Karpas-422 (cell line): ENCODE results near the gene CCNY. TPM values are rescaled to one million over a fixed set of nuclear protein-coding genes. Genes with fewer than 3 reads are reported as not detected.

Source experiments
- DNase-seq: peaks from one replicate; pipeline ENCODE4 v3.0.0-alpha.2; 2015
- H2AFZ ChIP-seq: fragments of 200-600 bp; sonication (generic); 2 replicates; pipeline ENCODE4 v1.6.1; 2014; ENCODE audit warnings: antibody characterized with exemption, low read length, mixed read lengths
- H3K27ac ChIP-seq: fragments of 200-600 bp; sonication (generic); 2 replicates; pipeline ENCODE4 v1.5.1; 2014; ENCODE audit warnings: mild to moderate bottlenecking, low read length, moderate library complexity
- H3K27me3 ChIP-seq: fragments of 200-600 bp; sonication (generic); 2 replicates; pipeline ENCODE4 v1.6.1; 2014; ENCODE audit warnings: low read length, mixed read lengths
- H3K36me3 ChIP-seq: fragments of 200-600 bp; sonication (generic); 2 replicates; pipeline ENCODE4 v1.6.1; 2014; ENCODE audit warnings: low read length, mixed read lengths; ENCODE audit not compliant: insufficient read depth
- H3K4me1 ChIP-seq: fragments of 200-600 bp; sonication (generic); 2 replicates; pipeline ENCODE4 v1.6.1; 2014; ENCODE audit warnings: mild to moderate bottlenecking, low read length, mixed read lengths
- H3K4me2 ChIP-seq: fragments of 200-600 bp; sonication (generic); 2 replicates; pipeline ENCODE4 v1.6.1; 2014; ENCODE audit warnings: low read length, low read depth, mild to moderate bottlenecking; ENCODE audit not compliant: poor library complexity, severe bottlenecking
- H3K4me3 ChIP-seq: fragments of 200-600 bp; sonication (generic); 2 replicates; pipeline ENCODE4 v1.5.1; 2014; ENCODE audit warnings: mild to moderate bottlenecking, antibody characterized with exemption, low read length, mixed read lengths
- H3K79me2 ChIP-seq: fragments of 200-600 bp; sonication (generic); 2 replicates; pipeline ENCODE4 v1.6.1; 2014; ENCODE audit warnings: mild to moderate bottlenecking, low read length, mixed read lengths
- H3K9ac ChIP-seq: fragments of 200-600 bp; sonication (generic); 2 replicates; pipeline ENCODE4 v1.6.0; 2014; ENCODE audit warnings: low read length
- H3K9me2 ChIP-seq: fragments of 200-600 bp; sonication (generic), shearing (Covaris generic); replicated peaks from 2 replicates; pipeline ENCODE4 v1.6.0; 2014; ENCODE audit warnings: mild to moderate bottlenecking, low read length, moderate library complexity; ENCODE audit not compliant: insufficient read depth
- H3K9me3 ChIP-seq: fragments of 300-700, 200-600 bp; sonication (generic); 2 replicates; pipeline ENCODE4 v1.6.1; 2014; ENCODE audit warnings: low read length, mixed read lengths
- H4K20me1 ChIP-seq: fragments of 200-600 bp; sonication (generic); 2 replicates; pipeline ENCODE4 v1.6.1; 2014; ENCODE audit warnings: mild to moderate bottlenecking, antibody characterized with exemption, low read length, low read depth; ENCODE audit not compliant: insufficient read depth
- total RNA-seq: library from RNA; depleted of rRNA; stranded (reverse); fragments of >200 nt; shearing (Covaris generic); gene quantifications from 2 replicates; pipeline ENCODE4 v1.2.3, GENCODE V29; 2014; ENCODE audit warnings: low replicate concordance

The CCNY gene
- total RNA-seq, 1 experiment from 2014 or later = 19.4 TPM

GRCh38 chr10:35464825-35465456 is 128.6 kb downstream of the CCNY start:
- H3K9ac ChIP-seq = no peak overlapping the region
- no peak overlapping the region for H3K4me2 ChIP-seq
- H3K4me1 ChIP-seq = peaks cover 3% of the 10 kb centered on the region
- H4K20me1 ChIP-seq = peaks cover 44% of the 10 kb centered on the region
- no peak overlapping the region for H2AFZ ChIP-seq
- no peaks in the 10 kb centered on the region for H3K9me2 ChIP-seq
- H3K36me3 ChIP-seq = no peaks in the 10 kb centered on the region
- H3K4me3 ChIP-seq = no peak overlapping the region
- no peak for DNase-seq
- H3K27ac ChIP-seq = no peak overlapping the region
- no peaks in the 10 kb centered on the region for H3K27me3 ChIP-seq
- no peaks in the 10 kb centered on the region for H3K79me2 ChIP-seq
- H3K9me3 ChIP-seq = no peaks in the 10 kb centered on the region

- Histone ChIP-seq H3K27ac (no peak overlapping the region), H2AFZ (no peak overlapping the region), H3K9ac (no peak overlapping the region), H3K4me3 (no peak overlapping the region), H3K4me2 (no peak overlapping the region), H3K27me3 (no peaks in the 10 kb centered on the region), H3K9me3 (no peaks in the 10 kb centered on the region), H3K36me3 (no peaks in the 10 kb centered on the region), H4K20me1 (peaks cover 39% of the 10 kb centered on the region), H3K79me2 (no peaks in the 10 kb centered on the region), H3K9me2 (no peaks in the 10 kb centered on the region), H3K4me1 (peaks cover 3% of the 10 kb centered on the region)
- no peak for DNase-seq
Measured at GRCh38 chr10:35465673-35466072, 129.4 kb downstream of the CCNY start.

DNA sequence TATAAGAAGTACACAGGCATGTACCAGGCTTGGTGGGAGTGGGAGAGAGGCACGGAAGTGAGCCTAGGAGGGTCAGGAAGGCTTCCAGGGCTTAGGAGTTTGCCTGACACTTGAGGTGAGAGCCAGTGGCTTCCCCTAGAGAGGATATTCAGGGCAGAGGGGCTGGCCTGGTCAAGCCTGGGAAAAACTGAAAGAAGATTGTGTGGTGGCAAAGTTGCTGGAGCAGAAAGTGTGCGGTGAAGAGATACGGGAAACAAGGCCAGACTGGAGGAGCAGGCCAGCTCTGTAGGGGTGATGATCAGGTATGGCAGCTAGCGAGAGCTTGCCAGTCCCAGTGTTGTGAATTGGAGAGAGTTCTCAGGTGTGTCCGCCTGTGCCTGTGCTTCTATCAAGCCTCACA is 129.9 kb downstream of the CCNY start:
- no peak for DNase-seq
- Histone ChIP-seq H3K27ac (no peak overlapping the region), H4K20me1 (peaks cover 34% of the 10 kb centered on the region), H3K27me3 (no peaks in the 10 kb centered on the region), H3K79me2 (no peaks in the 10 kb centered on the region), H3K36me3 (no peaks in the 10 kb centered on the region), H3K9me3 (no peaks in the 10 kb centered on the region), H3K4me3 (no peak overlapping the region), H3K9ac (no peak overlapping the region), H3K4me1 (peaks cover 3% of the 10 kb centered on the region), H3K9me2 (no peaks in the 10 kb centered on the region), H2AFZ (no peak overlapping the region), H3K4me2 (no peak overlapping the region)

DNA sequence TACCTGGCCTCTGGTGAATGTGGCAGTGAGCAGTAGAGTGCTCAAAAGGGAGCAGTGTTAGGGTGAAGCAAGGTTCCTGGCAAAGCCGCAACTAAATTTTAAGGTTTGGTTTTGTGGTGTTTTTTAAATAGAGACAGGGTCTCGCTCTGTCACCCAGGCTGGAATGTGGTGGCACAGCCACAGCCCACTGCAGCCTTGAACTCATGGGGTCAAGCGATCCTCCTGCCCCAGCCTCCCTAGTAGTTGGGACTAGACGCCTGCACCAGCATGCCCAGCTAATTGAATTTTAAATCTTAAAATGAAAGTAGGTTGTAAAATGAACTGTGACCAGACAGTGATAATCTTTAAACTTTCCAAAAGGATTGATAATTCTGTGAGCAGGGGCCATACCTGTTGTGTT is 130.4 kb downstream of the CCNY start:
- DNase-seq = no peak
- no peak overlapping the region for H2AFZ ChIP-seq
- peaks cover 29% of the 10 kb centered on the region for H4K20me1 ChIP-seq
- no peaks in the 10 kb centered on the region for H3K9me3 ChIP-seq
- H3K9ac ChIP-seq = no peak overlapping the region
- no peaks in the 10 kb centered on the region for H3K79me2 ChIP-seq
- H3K27ac ChIP-seq = no peak overlapping the region
- no peak overlapping the region for H3K4me2 ChIP-seq
- H3K9me2 ChIP-seq = no peaks in the 10 kb centered on the region
- H3K4me1 ChIP-seq = peaks cover 3% of the 10 kb centered on the region
- no peaks in the 10 kb centered on the region for H3K36me3 ChIP-seq
- no peaks in the 10 kb centered on the region for H3K27me3 ChIP-seq
- no peak overlapping the region for H3K4me3 ChIP-seq

DNA sequence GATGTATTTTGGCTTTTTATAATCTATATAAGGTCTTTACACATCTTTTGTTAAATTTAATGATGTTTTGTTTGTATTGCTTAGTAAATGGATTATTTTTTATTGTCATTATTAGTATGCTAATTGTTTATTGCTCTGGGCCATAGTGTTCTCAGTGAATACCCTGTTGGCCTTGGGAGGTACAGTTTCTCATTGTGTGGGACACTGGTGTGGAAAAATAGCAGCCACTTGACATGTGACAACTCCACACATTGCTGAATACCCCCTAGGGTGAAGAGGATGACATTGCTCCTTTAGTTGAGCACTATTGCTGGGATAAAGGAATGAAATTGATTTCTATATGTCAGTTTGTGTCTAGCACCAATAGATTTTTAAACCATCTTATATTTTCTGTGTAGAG is 130.9 kb downstream of the CCNY start:
- no peak overlapping the region for H3K4me2 ChIP-seq
- H3K4me1 ChIP-seq = peaks cover 3% of the 10 kb centered on the region
- H2AFZ ChIP-seq = no peak overlapping the region
- no peaks in the 10 kb centered on the region for H3K36me3 ChIP-seq
- H3K79me2 ChIP-seq = no peaks in the 10 kb centered on the region
- H3K9me2 ChIP-seq = no peaks in the 10 kb centered on the region
- no peaks in the 10 kb centered on the region for H3K9me3 ChIP-seq
- H3K27me3 ChIP-seq = no peaks in the 10 kb centered on the region
- no peak overlapping the region for H3K4me3 ChIP-seq
- no peak overlapping the region for H3K27ac ChIP-seq
- no peak for DNase-seq
- H4K20me1 ChIP-seq = peaks cover 25% of the 10 kb centered on the region
- H3K9ac ChIP-seq = no peak overlapping the region

- no peak overlapping the region for H3K4me2 ChIP-seq
- H3K79me2 ChIP-seq = no peaks in the 10 kb centered on the region
- no peaks in the 10 kb centered on the region for H3K27me3 ChIP-seq
- no peaks in the 10 kb centered on the region for H3K9me3 ChIP-seq
- H3K4me3 ChIP-seq = no peak overlapping the region
- H3K9ac ChIP-seq = no peak overlapping the region
- H3K36me3 ChIP-seq = no peaks in the 10 kb centered on the region
- DNase-seq = no peak
- H2AFZ ChIP-seq = no peak overlapping the region
- H3K4me1 ChIP-seq = no peaks in the 10 kb centered on the region
- peaks cover 5% of the 10 kb centered on the region; the same call in 1 of the 2 replicates for H4K20me1 ChIP-seq
- no peak overlapping the region for H3K27ac ChIP-seq
- H3K9me2 ChIP-seq = no peaks in the 10 kb centered on the region
Measured at GRCh38 chr10:35470248-35470924, 134.1 kb downstream of the CCNY start.

DNA sequence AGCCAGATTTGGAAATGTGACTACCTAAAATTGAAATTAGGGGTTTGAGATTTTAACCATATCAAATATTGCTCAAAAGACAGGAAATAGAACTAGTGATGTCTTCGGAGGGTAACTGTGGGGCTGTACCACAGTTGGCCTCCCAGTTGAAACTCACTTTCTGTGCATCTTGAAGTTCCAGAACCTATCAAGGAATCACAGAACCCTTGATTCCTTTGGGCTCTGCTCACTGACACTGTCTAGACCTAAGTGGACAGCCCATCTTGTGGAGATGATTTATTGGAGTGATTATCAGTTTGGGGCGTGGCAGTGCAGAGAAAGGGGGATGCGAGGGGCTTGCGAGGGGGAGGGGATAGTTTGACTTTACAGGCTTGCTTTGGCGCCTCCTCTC is 134.6 kb downstream of the CCNY start:
- Histone ChIP-seq H3K9me3 (no peaks in the 10 kb centered on the region), H3K36me3 (no peaks in the 10 kb centered on the region), H3K79me2 (no peaks in the 10 kb centered on the region), H3K4me3 (no peak overlapping the region), H3K27me3 (no peaks in the 10 kb centered on the region), H3K4me2 (no peak overlapping the region), H3K9me2 (no peaks in the 10 kb centered on the region), H3K4me1 (no peaks in the 10 kb centered on the region), H3K27ac (no peak overlapping the region), H3K9ac (no peak overlapping the region), H4K20me1 (peaks cover 5% of the 10 kb centered on the region; the same call in 1 of the 2 replicates), H2AFZ (no peak overlapping the region)
- DNase-seq = no peak

- no peak overlapping the region for H3K4me2 ChIP-seq
- H3K27me3 ChIP-seq = no peaks in the 10 kb centered on the region
- peaks cover 5% of the 10 kb centered on the region; the same call in 1 of the 2 replicates for H4K20me1 ChIP-seq
- H3K79me2 ChIP-seq = no peaks in the 10 kb centered on the region
- no peak overlapping the region for H3K4me3 ChIP-seq
- no peak for DNase-seq
- H3K36me3 ChIP-seq = no peaks in the 10 kb centered on the region
- H3K9ac ChIP-seq = no peak overlapping the region
- H3K27ac ChIP-seq = no peak overlapping the region
- H3K9me2 ChIP-seq = no peaks in the 10 kb centered on the region
- no peak overlapping the region for H2AFZ ChIP-seq
- H3K9me3 ChIP-seq = no peaks in the 10 kb centered on the region
- no peaks in the 10 kb centered on the region for H3K4me1 ChIP-seq
Measured at GRCh38 chr10:35471435-35471834, 135.1 kb downstream of the CCNY start.
